PC-3 (cell line): ENCODE data around the gene ZNF138.

Source experiments
- CTCF ChIP-seq: fragments of 300-600 bp; sonication (generic); conservative IDR thresholded peaks from 2 replicates; pipeline ENCODE4 v1.5.1; 2017; ENCODE audit warnings: antibody characterized with exemption, low read depth, mild to moderate bottlenecking, low read length
- EZH2 ChIP-seq: fragments of 300-600 bp; sonication (generic); IDR thresholded peaks from one replicate; pipeline ENCODE4 v1.6.1; 2017; ENCODE audit warnings: antibody characterized with exemption, mild to moderate bottlenecking, low read length; ENCODE audit not compliant: unreplicated experiment
- EZH2phosphoT487 ChIP-seq: fragments of 300-600 bp; sonication (generic); IDR thresholded peaks from 2 replicates; pipeline ENCODE4 v1.6.1; 2018; ENCODE audit warnings: mild to moderate bottlenecking, antibody characterized with exemption, low read length, borderline replicate concordance

GRCh38 chr7:64794171-64794844 is at the start of gene ZNF138:
- TF ChIP-seq CTCF (no peak), EZH2phosphoT487 (no peak), EZH2 (no peak)
